HepG2 (cell line): ENCODE data around the gene TBL3. TPM values are rescaled to one million over a fixed set of nuclear protein-coding genes. Genes with fewer than 3 reads are reported as not detected.

Source experiments
- ATAC-seq: fragments of 200-7000 bp; cut with Tn5 transposase; 3 replicates; pipeline ENCODE4 v1.9.1; 2020; ENCODE audit warnings: mild to moderate bottlenecking, moderate library complexity
- BruUV-seq: library from RNA; stranded (reverse); fragments of 400-500 nt; replicated peaks from 2 replicates; lab custom pipeline; 2021; lab: Mats Ljungman, UMichigan
- CTCF ChIA-PET: fragments of 300-600 bp; formaldehyde crosslinking; extraction: SDS; loops from one replicate; lab custom pipeline; 2021; ENCODE audit warnings: low total read pairs, inconsistent platforms, low intra/inter-chr PET ratio; lab: Yijun Ruan, JAX
- POLR2A ChIA-PET: fragments of 350-600 bp; sonication (Branson Sonifier 250); formaldehyde crosslinking; loops from one replicate; lab custom pipeline; 2020; ENCODE audit warnings: antibody characterized with exemption, inconsistent platforms; lab: Yijun Ruan, JAX
- DNase-seq: peaks from one replicate; pipeline ENCODE4 v3.0.0-alpha.2; 2015; ENCODE audit warnings: low spot score
- FAIRE-seq: peaks from 3 replicates; lab custom pipeline; 2011; peaks lifted over from hg19 to GRCh38; lab: Jason Lieb, UNC
- H2AFZ ChIP-seq: one replicate; pipeline ENCODE4 v1.6.1; 2011; ENCODE audit warnings: low read length, inconsistent platforms
- H3K27ac ChIP-seq: fragments of 300-600 bp; 3 replicates; pipeline ENCODE4 v1.8.0; 2011; ENCODE audit warnings: mixed run types, mild to moderate bottlenecking, mixed read lengths, low read length, inconsistent platforms; ENCODE audit not compliant: insufficient read depth; ENCODE audit errors: extremely low read length
- H3K27me3 ChIP-seq, 2 experiments: fragments of 200-600 bp in 1 of 2; 2 replicates in 1 of 2; 3 replicates in 1 of 2; pipeline versions ENCODE4 v1.6.0 to v1.8.0; 2011; ENCODE audit warnings: low read length in 2 of 2, mild to moderate bottlenecking in 2 of 2, moderate library complexity in 2 of 2, inconsistent platforms in 1 of 2; ENCODE audit not compliant: insufficient read depth in 2 of 2, control insufficient read depth in 1 of 2
- H3K36me3 ChIP-seq, 2 experiments: fragments of 200-600 bp in 1 of 2; replicated peaks in 1 of 2; 2 replicates in 1 of 2; 3 replicates in 1 of 2; pipeline versions ENCODE4 v1.5.1 to v1.8.0; 2011; ENCODE audit warnings: low read length in 2 of 2, inconsistent platforms in 1 of 2; ENCODE audit not compliant: insufficient read depth in 2 of 2, control insufficient read depth in 1 of 2
- H3K4me1 ChIP-seq: 2 replicates; pipeline ENCODE4 v1.5.1; 2012; ENCODE audit warnings: low read length, inconsistent platforms; ENCODE audit not compliant: insufficient read depth
- H3K4me2 ChIP-seq: 2 replicates; pipeline ENCODE4 v1.6.0; 2011; ENCODE audit warnings: low read depth, low read length, inconsistent platforms
- H3K4me3 ChIP-seq, 3 experiments: fragments of 200-600 bp in 1 of 3; sonication (generic), shearing (Covaris generic) in 1 of 3; replicated peaks in 1 of 3; 2 replicates each; pipeline ENCODE4 v1.5.1; 2011 to 2016; ENCODE audit warnings: low read length in 3 of 3, inconsistent platforms in 2 of 3, low read depth in 2 of 3, mild to moderate bottlenecking in 2 of 3, control low read depth in 1 of 3, mixed read lengths in 1 of 3; ENCODE audit not compliant: insufficient read depth in 1 of 3
- H3K79me2 ChIP-seq: one replicate; pipeline ENCODE4 v1.6.1; 2011; ENCODE audit warnings: low read length, inconsistent platforms; ENCODE audit not compliant: insufficient read depth
- H3K9ac ChIP-seq: 2 replicates; pipeline ENCODE4 v1.6.0; 2011; ENCODE audit warnings: mild to moderate bottlenecking, low read depth, low read length, inconsistent platforms; ENCODE audit not compliant: insufficient read depth
- H3K9me3 ChIP-seq: 2 replicates; pipeline ENCODE4 v1.5.1; 2012; ENCODE audit warnings: mild to moderate bottlenecking, low read length
- H4K20me1 ChIP-seq: 2 replicates; pipeline ENCODE4 v1.6.0; 2011; ENCODE audit warnings: inconsistent platforms, mild to moderate bottlenecking, low read length, moderate library complexity; ENCODE audit not compliant: insufficient read depth
- HCFC1 ChIP-seq: fragments of 150-350 bp; IDR thresholded peaks from 2 replicates; pipeline ENCODE4 v1.6.1; 2014; ENCODE audit warnings: low read depth, low read length
- PITX1 ChIP-seq: sonication (generic); formaldehyde crosslinking; IDR thresholded peaks from 2 replicates; pipeline ENCODE4 v1.5.1; 2020; ENCODE audit warnings: mild to moderate bottlenecking, missing genetic modification reagents
- SIX1 ChIP-seq: sonication (generic); formaldehyde crosslinking; IDR thresholded peaks from 2 replicates; pipeline ENCODE4 v1.4.0; 2020; ENCODE audit warnings: missing genetic modification reagents, borderline replicate concordance
- SKI ChIP-seq: fragments of 450-650 bp; IDR thresholded peaks from one replicate; pipeline ENCODE4 v1.6.1; 2018; ENCODE audit warnings: mild to moderate bottlenecking; ENCODE audit not compliant: partially characterized antibody
- SRSF1 ChIP-seq: fragments of 200-400 bp; formaldehyde crosslinking; optimal IDR thresholded peaks from 2 replicates; pipeline ENCODE3; 2017; ENCODE audit warnings: mild to moderate bottlenecking, low read depth, low read length, moderate library complexity
- TRIM24 ChIP-seq: sonication (generic); formaldehyde crosslinking; IDR thresholded peaks from 2 replicates; pipeline ENCODE4 v1.8.0; 2022; ENCODE audit warnings: mild to moderate bottlenecking, missing genetic modification reagents
- WIZ ChIP-seq: sonication (generic); formaldehyde crosslinking; IDR thresholded peaks from 2 replicates; pipeline ENCODE4 v1.5.1; 2020; ENCODE audit warnings: mild to moderate bottlenecking, missing genetic modification reagents
- ZFX ChIP-seq: sonication (generic); formaldehyde crosslinking; IDR thresholded peaks from 2 replicates; pipeline ENCODE4 v1.4.0; 2020; ENCODE audit warnings: mild to moderate bottlenecking, low read depth, missing genetic modification reagents, moderate library complexity
- ZNF34 ChIP-seq: sonication (generic); formaldehyde crosslinking; IDR thresholded peaks from 2 replicates; pipeline ENCODE4 v1.4.0; 2020; ENCODE audit warnings: mild to moderate bottlenecking, missing genetic modification reagents, borderline replicate concordance
- ZNF354B ChIP-seq: sonication (generic); formaldehyde crosslinking; IDR thresholded peaks from 2 replicates; pipeline ENCODE4 v1.8.0; 2022; ENCODE audit warnings: mild to moderate bottlenecking, missing genetic modification reagents
- ZNF563 ChIP-seq: sonication (generic); formaldehyde crosslinking; IDR thresholded peaks from 2 replicates; pipeline ENCODE4 v1.8.0; 2022; ENCODE audit warnings: mild to moderate bottlenecking, moderate library complexity, missing genetic modification reagents
- ZNF564 ChIP-seq: sonication (generic); formaldehyde crosslinking; IDR thresholded peaks from 2 replicates; pipeline ENCODE4 v1.8.1; 2023; ENCODE audit warnings: mild to moderate bottlenecking, missing genetic modification reagents
- WGBS: methylation state at CpG from one replicate; pipeline ENCODE4 v1.1.6; 2017; ENCODE audit warnings: low lambda C conversion rate; 5-methylcytosine and 5-hydroxymethylcytosine counted together
- in situ Hi-C: cut with HindIII; loops from 2 replicates; pipeline ENCODE4 v1.10.0; 2017; ENCODE audit warnings: low pct_unique_long_range_greater_than_20kb; ENCODE audit not compliant: extremely low pct_ligation_motif_present
- intact Hi-C: fragments of 100-400 bp; cut with micrococcal nuclease; formaldehyde crosslinking; loops from one replicate; pipeline ENCODE4 v1.10.0; 2022; ENCODE audit not compliant: unreplicated experiment
- polyA plus RNA-seq, 8 experiments: library from polyadenylated mRNA; depleted of rRNA in 3 of 8; stranded (reverse) in 7 of 8; unstranded in 1 of 8; fragments of >200 nt; fragmentation: Illumina TruSeq in 4 of 8; extraction: Trizol in 4 of 8; gene quantifications; 2 replicates each; pipeline versions ENCODE4 v1.2.1 to v1.2.3, GENCODE V29; 2011 to 2016; ENCODE audit warnings: low read depth in 4 of 8, missing spikeins in 1 of 8, mixed read lengths in 1 of 8; ENCODE audit not compliant: insufficient read depth in 1 of 8
- total RNA-seq, 5 experiments: library from RNA; depleted of rRNA; stranded (reverse); fragments of >200 nt; fragmentation: Illumina TruSeq; extraction: Trizol; gene quantifications; 2 replicates each; pipeline ENCODE4 v1.2.3, GENCODE V29; 2016; ENCODE audit warnings: low read depth in 1 of 5
- TF ChIP-seq, protein P1 (sequence below): sonication (generic); formaldehyde crosslinking; IDR thresholded peaks from 2 replicates; pipeline ENCODE4; 2020; ENCODE audit warnings: missing genetic modification reagents, mild to moderate bottlenecking, borderline replicate concordance
- TF ChIP-seq, protein P2 (sequence below): sonication (generic); formaldehyde crosslinking; IDR thresholded peaks from 2 replicates; pipeline ENCODE4 v1.4.0; 2020; ENCODE audit warnings: mild to moderate bottlenecking, missing genetic modification reagents
- TF ChIP-seq, protein P3 (sequence below): sonication (generic); formaldehyde crosslinking; IDR thresholded peaks from 2 replicates; pipeline ENCODE4 v1.5.1; 2020; ENCODE audit warnings: mild to moderate bottlenecking, missing genetic modification reagents, moderate library complexity

The TBL3 gene
- total and polyA plus RNA-seq, 2 of the 13 experiments (the other 11 are each of a cell fraction or from before 2014, with no cell fraction given): 16.8 to 38.0 TPM

DNA sequence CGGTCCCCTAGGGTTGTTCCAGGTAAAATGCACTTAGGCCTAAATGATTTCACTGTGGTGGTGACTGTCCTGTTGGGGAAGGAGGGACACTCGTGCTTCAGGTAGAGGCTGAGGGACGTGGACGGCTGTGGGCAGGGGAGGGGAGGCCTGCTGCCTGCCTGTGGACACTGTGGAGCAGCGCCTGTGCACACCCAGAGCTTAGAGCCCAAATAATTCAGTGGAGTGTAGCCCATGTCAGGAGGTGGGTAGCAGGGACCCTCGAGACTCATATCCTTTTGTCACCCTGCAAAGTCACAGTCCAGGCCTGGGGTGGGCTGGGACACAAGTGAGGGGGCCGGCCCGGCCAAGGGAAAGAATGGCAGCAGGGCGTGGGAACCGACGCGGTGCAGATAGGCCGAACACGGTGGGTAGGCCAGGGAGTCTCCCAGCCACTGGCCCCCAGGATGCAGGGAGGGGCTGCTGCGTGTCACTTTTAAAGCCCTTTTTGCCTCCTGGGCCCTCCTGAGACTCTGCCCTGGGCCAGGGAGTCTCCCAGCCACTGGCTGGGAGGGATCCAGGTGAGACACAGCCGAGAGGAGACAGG, 54.1 kb downstream of the TBL3 start:
- Histone ChIP-seq H3K4me3 (peak overlapping the region; percentile 45 to 79 (median 58)), H4K20me1 (0 out of 2 replicates have a peak, but pooled peaks cover 7% of the 10 kb centered on the region), H3K27ac (no peak overlapping the region), H3K4me1 (peaks cover 62% of the 10 kb centered on the region), H3K9ac (peak overlapping the region; percentile 60; the same call in 1 of the 2 replicates), H3K36me3 (no peaks in the 10 kb centered on the region), H3K4me2 (peak overlapping the region; percentile 81), H2AFZ (no peak overlapping the region), H3K79me2 (peaks cover 3% of the 10 kb centered on the region), H3K27me3 (peaks cover 1 to 9% of the 10 kb centered on the region in 2 experiments; a peak in 2 of 5 replicates), H3K9me3 (no peaks in the 10 kb centered on the region)
- FAIRE-seq: no peak
- POLR2A ChIA-PET: interaction anchor here (1.0 to 6.2 kb wide), 4 partner anchors 8 to 129 kb away, joined by 3 to 62 read pairs (median 32); partner anchors contain the start of gene TRAF7
- 14% methylated on average over 1 of the region's 16 CpGs for WGBS
- intact Hi-C loops: no loop called here
- no TSS peak for BruUV-seq
- ATAC-seq: peak; percentile 1; the same call in 2 of the 3 replicates
- in situ Hi-C loops: no loop called here
- CTCF ChIA-PET: no interaction called here
- DNase-seq: no peak
- TF ChIP-seq HCFC1: no peak
- TF ChIP-seq ZNF564: no peak
- no peak for TF ChIP-seq ZNF34 (CRISPR knock-in tag)
- TF ChIP-seq SKI: no peak
- no peak for TF ChIP-seq ZNF354B
- TF ChIP-seq, protein P1, sequence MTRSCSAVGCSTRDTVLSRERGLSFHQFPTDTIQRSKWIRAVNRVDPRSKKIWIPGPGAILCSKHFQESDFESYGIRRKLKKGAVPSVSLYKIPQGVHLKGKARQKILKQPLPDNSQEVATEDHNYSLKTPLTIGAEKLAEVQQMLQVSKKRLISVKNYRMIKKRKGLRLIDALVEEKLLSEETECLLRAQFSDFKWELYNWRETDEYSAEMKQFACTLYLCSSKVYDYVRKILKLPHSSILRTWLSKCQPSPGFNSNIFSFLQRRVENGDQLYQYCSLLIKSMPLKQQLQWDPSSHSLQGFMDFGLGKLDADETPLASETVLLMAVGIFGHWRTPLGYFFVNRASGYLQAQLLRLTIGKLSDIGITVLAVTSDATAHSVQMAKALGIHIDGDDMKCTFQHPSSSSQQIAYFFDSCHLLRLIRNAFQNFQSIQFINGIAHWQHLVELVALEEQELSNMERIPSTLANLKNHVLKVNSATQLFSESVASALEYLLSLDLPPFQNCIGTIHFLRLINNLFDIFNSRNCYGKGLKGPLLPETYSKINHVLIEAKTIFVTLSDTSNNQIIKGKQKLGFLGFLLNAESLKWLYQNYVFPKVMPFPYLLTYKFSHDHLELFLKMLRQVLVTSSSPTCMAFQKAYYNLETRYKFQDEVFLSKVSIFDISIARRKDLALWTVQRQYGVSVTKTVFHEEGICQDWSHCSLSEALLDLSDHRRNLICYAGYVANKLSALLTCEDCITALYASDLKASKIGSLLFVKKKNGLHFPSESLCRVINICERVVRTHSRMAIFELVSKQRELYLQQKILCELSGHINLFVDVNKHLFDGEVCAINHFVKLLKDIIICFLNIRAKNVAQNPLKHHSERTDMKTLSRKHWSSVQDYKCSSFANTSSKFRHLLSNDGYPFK (CRISPR knock-in tag): 0 out of 2 replicates have a peak, but pooled peaks have one; percentile 36
- TF ChIP-seq SRSF1: peak; percentile 85
- no peak for TF ChIP-seq TRIM24 (CRISPR knock-in tag)
- peak; percentile 57 for TF ChIP-seq ZFX (CRISPR knock-in tag)
- TF ChIP-seq PITX1 (CRISPR knock-in tag): 0 out of 2 replicates have a peak, but pooled peaks have one; percentile 34
- TF ChIP-seq ZNF563 (CRISPR knock-in tag): 0 out of 2 replicates have a peak, but pooled peaks have one; percentile 37
- TF ChIP-seq SIX1 (CRISPR knock-in tag): no peak
- TF ChIP-seq WIZ (CRISPR knock-in tag): no peak
- TF ChIP-seq, protein P2, sequence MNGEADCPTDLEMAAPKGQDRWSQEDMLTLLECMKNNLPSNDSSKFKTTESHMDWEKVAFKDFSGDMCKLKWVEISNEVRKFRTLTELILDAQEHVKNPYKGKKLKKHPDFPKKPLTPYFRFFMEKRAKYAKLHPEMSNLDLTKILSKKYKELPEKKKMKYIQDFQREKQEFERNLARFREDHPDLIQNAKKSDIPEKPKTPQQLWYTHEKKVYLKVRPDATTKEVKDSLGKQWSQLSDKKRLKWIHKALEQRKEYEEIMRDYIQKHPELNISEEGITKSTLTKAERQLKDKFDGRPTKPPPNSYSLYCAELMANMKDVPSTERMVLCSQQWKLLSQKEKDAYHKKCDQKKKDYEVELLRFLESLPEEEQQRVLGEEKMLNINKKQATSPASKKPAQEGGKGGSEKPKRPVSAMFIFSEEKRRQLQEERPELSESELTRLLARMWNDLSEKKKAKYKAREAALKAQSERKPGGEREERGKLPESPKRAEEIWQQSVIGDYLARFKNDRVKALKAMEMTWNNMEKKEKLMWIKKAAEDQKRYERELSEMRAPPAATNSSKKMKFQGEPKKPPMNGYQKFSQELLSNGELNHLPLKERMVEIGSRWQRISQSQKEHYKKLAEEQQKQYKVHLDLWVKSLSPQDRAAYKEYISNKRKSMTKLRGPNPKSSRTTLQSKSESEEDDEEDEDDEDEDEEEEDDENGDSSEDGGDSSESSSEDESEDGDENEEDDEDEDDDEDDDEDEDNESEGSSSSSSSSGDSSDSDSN (CRISPR knock-in tag): peak; percentile 50
- TF ChIP-seq, protein P3, sequence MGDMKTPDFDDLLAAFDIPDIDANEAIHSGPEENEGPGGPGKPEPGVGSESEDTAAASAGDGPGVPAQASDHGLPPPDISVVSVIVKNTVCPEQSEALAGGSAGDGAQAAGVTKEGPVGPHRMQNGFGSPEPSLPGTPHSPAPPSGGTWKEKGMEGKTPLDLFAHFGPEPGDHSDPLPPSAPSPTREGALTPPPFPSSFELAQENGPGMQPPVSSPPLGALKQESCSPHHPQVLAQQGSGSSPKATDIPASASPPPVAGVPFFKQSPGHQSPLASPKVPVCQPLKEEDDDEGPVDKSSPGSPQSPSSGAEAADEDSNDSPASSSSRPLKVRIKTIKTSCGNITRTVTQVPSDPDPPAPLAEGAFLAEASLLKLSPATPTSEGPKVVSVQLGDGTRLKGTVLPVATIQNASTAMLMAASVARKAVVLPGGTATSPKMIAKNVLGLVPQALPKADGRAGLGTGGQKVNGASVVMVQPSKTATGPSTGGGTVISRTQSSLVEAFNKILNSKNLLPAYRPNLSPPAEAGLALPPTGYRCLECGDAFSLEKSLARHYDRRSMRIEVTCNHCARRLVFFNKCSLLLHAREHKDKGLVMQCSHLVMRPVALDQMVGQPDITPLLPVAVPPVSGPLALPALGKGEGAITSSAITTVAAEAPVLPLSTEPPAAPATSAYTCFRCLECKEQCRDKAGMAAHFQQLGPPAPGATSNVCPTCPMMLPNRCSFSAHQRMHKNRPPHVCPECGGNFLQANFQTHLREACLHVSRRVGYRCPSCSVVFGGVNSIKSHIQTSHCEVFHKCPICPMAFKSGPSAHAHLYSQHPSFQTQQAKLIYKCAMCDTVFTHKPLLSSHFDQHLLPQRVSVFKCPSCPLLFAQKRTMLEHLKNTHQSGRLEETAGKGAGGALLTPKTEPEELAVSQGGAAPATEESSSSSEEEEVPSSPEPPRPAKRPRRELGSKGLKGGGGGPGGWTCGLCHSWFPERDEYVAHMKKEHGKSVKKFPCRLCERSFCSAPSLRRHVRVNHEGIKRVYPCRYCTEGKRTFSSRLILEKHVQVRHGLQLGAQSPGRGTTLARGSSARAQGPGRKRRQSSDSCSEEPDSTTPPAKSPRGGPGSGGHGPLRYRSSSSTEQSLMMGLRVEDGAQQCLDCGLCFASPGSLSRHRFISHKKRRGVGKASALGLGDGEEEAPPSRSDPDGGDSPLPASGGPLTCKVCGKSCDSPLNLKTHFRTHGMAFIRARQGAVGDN (CRISPR knock-in tag): peak; percentile 30; the same call in 1 of the 2 replicates
